OCI-LY7 (cell line): ENCODE measurements around the gene FAM171A2.

Source experiments
- EZH2phosphoT487 ChIP-seq: fragments of 200-600 bp; sonication (generic); IDR thresholded peaks from 2 replicates; pipeline ENCODE4 v1.6.1; 2018; ENCODE audit warnings: low read depth, borderline replicate concordance, mild to moderate bottlenecking, mixed run types, antibody characterized with exemption, low read length, moderate library complexity, mixed read lengths
- TF ChIP-seq, protein P1 (sequence below): fragments of 200-600 bp; sonication (generic); conservative IDR thresholded peaks from 2 replicates; pipeline ENCODE4 v1.5.1; 2014; ENCODE audit warnings: mild to moderate bottlenecking, antibody characterized with exemption, low read length, moderate library complexity, mixed read lengths

DNA sequence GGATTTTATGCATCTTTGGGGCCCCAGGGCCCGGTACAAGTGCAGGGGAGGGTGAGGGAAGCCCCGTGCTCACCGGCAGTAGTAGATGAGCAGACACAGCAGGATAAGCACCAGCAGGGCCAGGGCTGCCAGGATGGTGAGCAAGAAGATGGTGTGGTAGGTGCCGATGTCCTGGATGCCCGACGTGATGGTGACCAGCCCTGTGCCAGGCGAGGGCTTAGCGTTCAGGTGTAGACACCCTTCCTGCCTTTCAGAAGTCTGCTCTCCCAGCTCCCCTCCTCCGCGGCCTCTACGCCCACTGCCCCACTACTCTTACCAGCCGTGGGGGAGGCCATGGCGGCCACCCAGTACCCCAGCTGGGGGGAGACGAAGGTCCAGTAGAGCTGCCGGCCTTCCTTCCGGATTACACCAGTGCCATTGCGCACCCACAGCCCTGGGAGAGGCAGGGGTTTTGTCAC, 8.0 kb downstream of the FAM171A2 start:
- TF ChIP-seq EZH2phosphoT487, result no peak
- TF ChIP-seq, protein P1, sequence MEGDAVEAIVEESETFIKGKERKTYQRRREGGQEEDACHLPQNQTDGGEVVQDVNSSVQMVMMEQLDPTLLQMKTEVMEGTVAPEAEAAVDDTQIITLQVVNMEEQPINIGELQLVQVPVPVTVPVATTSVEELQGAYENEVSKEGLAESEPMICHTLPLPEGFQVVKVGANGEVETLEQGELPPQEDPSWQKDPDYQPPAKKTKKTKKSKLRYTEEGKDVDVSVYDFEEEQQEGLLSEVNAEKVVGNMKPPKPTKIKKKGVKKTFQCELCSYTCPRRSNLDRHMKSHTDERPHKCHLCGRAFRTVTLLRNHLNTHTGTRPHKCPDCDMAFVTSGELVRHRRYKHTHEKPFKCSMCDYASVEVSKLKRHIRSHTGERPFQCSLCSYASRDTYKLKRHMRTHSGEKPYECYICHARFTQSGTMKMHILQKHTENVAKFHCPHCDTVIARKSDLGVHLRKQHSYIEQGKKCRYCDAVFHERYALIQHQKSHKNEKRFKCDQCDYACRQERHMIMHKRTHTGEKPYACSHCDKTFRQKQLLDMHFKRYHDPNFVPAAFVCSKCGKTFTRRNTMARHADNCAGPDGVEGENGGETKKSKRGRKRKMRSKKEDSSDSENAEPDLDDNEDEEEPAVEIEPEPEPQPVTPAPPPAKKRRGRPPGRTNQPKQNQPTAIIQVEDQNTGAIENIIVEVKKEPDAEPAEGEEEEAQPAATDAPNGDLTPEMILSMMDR, result no peak
